ENCODE results near the gene EPS8L3. TPM values are rescaled to one million over a fixed set of nuclear protein-coding genes. Genes with fewer than 3 reads are reported as not detected.

Gene EPS8L3
- total RNA-seq, result not detected in 2 replicates

DNA sequence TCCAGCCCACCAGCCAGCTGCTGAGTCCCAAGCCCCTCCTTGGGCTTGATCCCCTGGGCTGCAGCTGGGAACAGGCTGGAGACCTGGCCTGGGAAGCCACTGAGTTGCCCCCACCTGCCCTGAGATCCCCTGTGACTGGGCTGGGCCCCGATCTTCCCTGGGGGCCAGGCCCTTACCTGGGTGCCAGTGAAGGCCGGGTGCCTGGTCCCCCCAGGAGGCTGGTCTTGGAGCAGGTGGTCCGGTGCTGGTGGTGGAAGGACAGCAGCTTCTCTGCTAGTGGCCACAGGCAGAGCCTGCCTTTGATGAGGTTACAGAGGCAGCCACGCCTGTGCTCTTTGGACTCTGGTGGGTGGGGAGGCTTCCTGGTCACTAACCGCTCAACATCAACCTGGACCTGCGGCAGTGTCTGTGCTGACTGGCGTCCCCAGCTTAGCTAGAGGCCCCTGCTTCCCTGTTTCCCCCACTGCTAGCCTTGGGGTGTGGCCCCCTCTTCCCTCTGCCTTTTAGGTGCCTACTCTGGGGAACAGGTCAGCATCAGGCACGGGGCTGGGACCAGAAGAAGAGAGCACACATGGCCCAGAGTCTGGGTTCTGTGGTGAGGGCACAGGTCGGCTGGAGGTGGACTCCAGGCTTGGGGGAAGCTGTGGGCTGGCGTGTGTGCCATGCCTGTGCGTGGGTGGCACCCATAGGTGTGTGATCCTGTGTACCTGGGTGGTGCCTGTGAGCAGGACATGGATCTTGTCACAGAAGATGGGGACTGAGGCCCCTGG, at the start of gene EPS8L3:
Gene EPS8L3, minus strand, starts transcription at position 278 of the 770 bp plus-strand sequence. CDS start 2,174 bp downstream, outside the sequence.

DNA sequence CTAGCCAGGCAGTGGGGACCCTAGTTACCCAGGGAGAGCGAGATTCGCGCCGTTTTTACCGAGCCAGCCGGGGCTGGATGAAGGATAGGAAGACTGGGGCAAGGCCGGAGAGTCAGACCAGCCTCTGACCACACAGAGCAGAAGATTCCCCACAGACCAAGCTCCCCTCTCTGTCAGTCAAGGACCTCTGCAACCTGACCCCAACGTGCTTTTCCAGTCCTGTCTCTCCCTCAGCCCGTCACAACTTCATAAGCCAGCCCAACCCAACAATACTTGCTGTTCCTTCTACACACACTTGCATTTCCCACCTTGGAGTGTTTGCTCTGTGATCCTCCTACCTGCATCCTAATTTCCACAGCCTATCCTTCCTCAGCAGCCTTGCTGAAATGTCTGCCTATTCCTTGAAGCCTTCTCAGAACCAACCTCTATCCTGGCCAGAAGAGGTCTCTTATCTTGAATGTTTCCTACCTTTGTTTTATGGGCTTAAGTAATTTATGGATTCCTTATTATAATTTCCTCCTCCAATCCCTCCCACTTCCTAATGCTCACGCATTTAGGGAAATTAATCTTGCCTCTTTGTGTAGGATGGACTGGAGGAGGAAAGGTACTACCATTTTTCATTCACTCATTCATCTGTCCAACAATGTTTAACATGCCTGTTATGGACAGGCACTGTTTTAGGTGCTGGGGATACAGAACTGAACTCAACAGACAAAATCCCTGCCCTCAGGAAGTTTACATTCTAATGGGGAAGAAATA, 22.9 kb downstream of the EPS8L3 start, which contains the start of gene GSTM3:
Gene GSTM3, minus strand, starts transcription at position 424 of the 759 bp plus-strand sequence. CDS start 751 bp downstream, outside the sequence.

DNA sequence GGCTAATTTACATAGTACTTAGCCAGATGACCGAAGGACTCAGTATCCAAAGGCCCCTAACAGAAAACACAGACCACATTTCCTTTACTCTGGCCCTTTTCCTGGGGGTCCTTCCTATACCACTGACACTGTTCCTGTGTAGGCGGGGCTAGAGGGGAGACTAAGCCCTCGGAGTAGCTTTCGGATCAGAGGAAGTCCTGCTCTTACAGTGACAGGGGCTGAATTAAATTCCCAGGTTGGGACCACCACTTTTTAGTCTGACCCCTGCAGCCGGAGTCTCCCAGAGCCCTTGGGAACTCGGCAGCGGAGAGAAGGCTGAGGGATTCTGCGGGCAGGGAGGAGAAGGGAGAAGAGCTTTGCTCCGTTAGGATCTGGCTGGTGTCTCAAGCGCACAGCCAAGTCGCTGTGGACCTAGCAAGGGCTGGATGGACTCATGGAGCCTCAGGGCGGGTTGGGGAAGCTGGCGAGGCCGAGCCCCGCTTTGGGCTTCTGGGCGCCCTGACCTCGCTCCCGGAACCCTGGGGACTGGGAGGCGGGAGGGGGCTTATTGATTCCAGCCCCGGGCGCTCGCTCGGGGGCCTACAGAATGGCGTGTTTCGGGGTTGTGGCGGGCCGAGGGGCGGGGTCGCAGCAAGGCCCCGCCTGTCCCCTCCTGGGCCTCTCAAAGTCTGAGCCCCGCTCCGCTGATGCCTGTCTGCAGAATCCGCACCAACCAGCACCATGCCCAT, 52.0 kb downstream of the EPS8L3 start, which contains the start of gene GSTM5:
Gene GSTM5, plus strand, starts transcription at position 659 of the 728 bp plus-strand sequence. Its CDS starts 62 bp downstream, at position 721.

Other genes with a start within 250 kb of the EPS8L3 start
- gene GPR61, start 224.1 kb downstream of the EPS8L3 start, total RNA-seq, result under 0.01 TPM in 1 of 2 replicates, not detected in the other
- gene GNAI3, start 215.3 kb downstream of the EPS8L3 start, total RNA-seq, result 26.0 and 27.1 TPM in 2 replicates
- gene GNAT2, start 144.3 kb downstream of the EPS8L3 start, total RNA-seq, result 0.13 and 0.22 TPM in 2 replicates
- 47.2 and 50.5 TPM in 2 replicates for gene AMPD2, start 144.1 kb downstream of the EPS8L3 start, total RNA-seq
- gene GSTM4, start 107.8 kb downstream of the EPS8L3 start, total RNA-seq, result 4.0 and 4.2 TPM in 2 replicates
- 4.2 and 4.7 TPM in 2 replicates for gene GSTM2, start 95.9 kb downstream of the EPS8L3 start, total RNA-seq
- gene GSTM1, start 76.1 kb downstream of the EPS8L3 start, total RNA-seq, result 8.9 and 12.2 TPM in 2 replicates
- 0.40 TPM in 1 of 2 replicates, not detected in the other for gene GSTM5, start 51.7 kb downstream of the EPS8L3 start, total RNA-seq
- gene GSTM3, start 22.9 kb downstream of the EPS8L3 start, total RNA-seq, result 22.7 and 43.5 TPM in 2 replicates
- 11.4 and 17.7 TPM in 2 replicates for gene CSF1, start 146.9 kb upstream of the EPS8L3 start, total RNA-seq
- 61.2 and 76.2 TPM in 2 replicates for gene AHCYL1, start 220.8 kb upstream of the EPS8L3 start, total RNA-seq